ENCODE data around the gene LPAR1.

DNA sequence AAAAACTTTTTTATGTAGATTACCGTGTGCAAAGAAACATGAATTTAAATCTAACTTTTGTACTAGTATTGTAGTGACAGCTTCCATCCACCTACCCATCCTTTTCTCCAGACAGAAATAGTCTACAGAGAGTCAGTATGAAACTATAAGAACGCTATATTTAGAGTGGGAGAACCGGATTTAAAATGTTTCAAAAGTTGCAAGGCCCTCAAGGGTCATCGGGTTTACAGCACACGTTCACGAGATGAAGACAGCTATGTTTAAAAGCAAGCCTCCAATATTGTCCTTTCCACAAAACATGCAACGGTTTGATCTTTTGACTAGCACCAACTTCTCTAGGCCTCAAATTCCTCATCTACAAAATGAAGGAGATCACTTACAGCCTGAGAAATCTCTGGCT lies 139.9 kb downstream of the LPAR1 start:
- no peak for TF ChIP-seq ZFP41 (tag by site-specific recombination; IDR thresholded peaks at IDR 0.05; ENCODE audit: borderline replicate concordance)
- TF ChIP-seq, protein P1, sequence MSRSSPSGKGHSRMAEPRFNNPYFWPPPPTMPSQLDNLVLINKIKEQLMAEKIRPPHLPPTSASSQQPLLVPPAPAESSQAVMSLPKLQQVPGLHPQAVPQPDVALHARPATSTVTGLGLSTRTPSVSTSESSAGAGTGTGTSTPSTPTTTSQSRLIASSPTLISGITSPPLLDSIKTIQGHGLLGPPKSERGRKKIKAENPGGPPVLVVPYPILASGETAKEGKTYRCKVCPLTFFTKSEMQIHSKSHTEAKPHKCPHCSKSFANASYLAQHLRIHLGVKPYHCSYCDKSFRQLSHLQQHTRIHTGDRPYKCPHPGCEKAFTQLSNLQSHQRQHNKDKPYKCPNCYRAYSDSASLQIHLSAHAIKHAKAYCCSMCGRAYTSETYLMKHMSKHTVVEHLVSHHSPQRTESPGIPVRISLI (tag by site-specific recombination; IDR thresholded peaks at IDR 0.05), result no peak
- no peak for TF ChIP-seq CTCF (tag by site-specific recombination; IDR thresholded peaks at IDR 0.05)
- TF ChIP-seq, protein P2, sequence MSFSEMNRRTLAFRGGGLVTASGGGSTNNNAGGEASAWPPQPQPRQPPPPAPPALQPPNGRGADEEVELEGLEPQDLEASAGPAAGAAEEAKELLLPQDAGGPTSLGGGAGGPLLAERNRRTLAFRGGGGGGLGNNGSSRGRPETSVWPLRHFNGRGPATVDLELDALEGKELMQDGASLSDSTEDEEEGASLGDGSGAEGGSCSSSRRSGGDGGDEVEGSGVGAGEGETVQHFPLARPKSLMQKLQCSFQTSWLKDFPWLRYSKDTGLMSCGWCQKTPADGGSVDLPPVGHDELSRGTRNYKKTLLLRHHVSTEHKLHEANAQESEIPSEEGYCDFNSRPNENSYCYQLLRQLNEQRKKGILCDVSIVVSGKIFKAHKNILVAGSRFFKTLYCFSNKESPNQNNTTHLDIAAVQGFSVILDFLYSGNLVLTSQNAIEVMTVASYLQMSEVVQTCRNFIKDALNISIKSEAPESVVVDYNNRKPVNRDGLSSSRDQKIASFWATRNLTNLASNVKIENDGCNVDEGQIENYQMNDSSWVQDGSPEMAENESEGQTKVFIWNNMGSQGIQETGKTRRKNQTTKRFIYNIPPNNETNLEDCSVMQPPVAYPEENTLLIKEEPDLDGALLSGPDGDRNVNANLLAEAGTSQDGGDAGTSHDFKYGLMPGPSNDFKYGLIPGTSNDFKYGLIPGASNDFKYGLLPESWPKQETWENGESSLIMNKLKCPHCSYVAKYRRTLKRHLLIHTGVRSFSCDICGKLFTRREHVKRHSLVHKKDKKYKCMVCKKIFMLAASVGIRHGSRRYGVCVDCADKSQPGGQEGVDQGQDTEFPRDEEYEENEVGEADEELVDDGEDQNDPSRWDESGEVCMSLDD (tag by site-specific recombination; IDR thresholded peaks at IDR 0.05), result no peak
- TF ChIP-seq ZNF169 (tag by site-specific recombination; IDR thresholded peaks at IDR 0.05), result no peak
- no peak for TF ChIP-seq ZBTB8A (tag by site-specific recombination; IDR thresholded peaks at IDR 0.05)
- TF ChIP-seq ZNF121 (tag by site-specific recombination; IDR thresholded peaks at IDR 0.05), result no peak
- no peak for TF ChIP-seq ZNF311 (tag by site-specific recombination; IDR thresholded peaks at IDR 0.05; ENCODE audit: borderline replicate concordance)
- TF ChIP-seq YY1 (tag by site-specific recombination; IDR thresholded peaks at IDR 0.05), result no peak
- TF ChIP-seq ZNF112 (tag by site-specific recombination; IDR thresholded peaks at IDR 0.05), result no peak
- TF ChIP-seq ZNF776 (tag by site-specific recombination; IDR thresholded peaks at IDR 0.05; ENCODE audit: borderline replicate concordance), result no peak
- TF ChIP-seq TCF7L2 (IDR thresholded peaks at IDR 0.05; ENCODE audit: borderline replicate concordance, low read depth, low read length), result no peak
